HEK293 (cell line): ENCODE measurements around the gene RAP1A.

Experiments
- CTCF ChIA-PET: fragments of 350-600 bp; formaldehyde crosslinking; extraction: SDS; loops from one replicate; lab custom pipeline; 2021; ENCODE audit warnings: antibody characterized with exemption; lab: Yijun Ruan, JAX
- POLR2A ChIA-PET: fragments of 300-600 bp; formaldehyde crosslinking; extraction: SDS; loops from one replicate; lab custom pipeline; 2020; ENCODE audit warnings: antibody characterized with exemption, inconsistent platforms; lab: Yijun Ruan, JAX
- H3K27ac ChIP-seq: fragments of 200-500 bp; sonication (Bioruptor generic); 2 replicates; pipeline ENCODE4 v1.5.1; 2014; ENCODE audit warnings: low read depth, low read length, control low read depth, inconsistent platforms; ENCODE audit errors: extremely low read depth
- H3K36me3 ChIP-seq, 2 experiments: fragments of 200-500 bp in 1 of 2; sonication (Bioruptor generic) in 1 of 2; 1 replicate in 1 of 2; 2 replicates in 1 of 2; pipeline ENCODE4 v1.5.1; 2014 to 2017; ENCODE audit warnings: inconsistent platforms in 2 of 2, low read length in 2 of 2; ENCODE audit not compliant: control insufficient read depth in 2 of 2, insufficient read depth in 1 of 2
- H3K4me1 ChIP-seq: fragments of 200-500 bp; sonication (Bioruptor generic); 2 replicates; pipeline ENCODE4 v1.5.1; 2014; ENCODE audit warnings: mild to moderate bottlenecking, low read length, inconsistent platforms; ENCODE audit not compliant: control insufficient read depth, insufficient read depth
- H3K4me3 ChIP-seq: 2 replicates; pipeline ENCODE4 v1.5.1; 2011; ENCODE audit warnings: low read depth, mild to moderate bottlenecking, control low read depth, low read length, moderate library complexity
- H3K9me3 ChIP-seq: fragments of 200-500 bp; sonication (Bioruptor generic); 2 replicates; pipeline ENCODE4 v1.5.1; 2014; ENCODE audit warnings: low read depth, low read length, inconsistent platforms; ENCODE audit not compliant: control insufficient read depth, insufficient read depth
- GLIS1 ChIP-seq: fragments of 450-650 bp; formaldehyde crosslinking; IDR thresholded peaks from 2 replicates; pipeline ENCODE4 v1.5.1; 2016; ENCODE audit warnings: missing biosample characterization, missing genetic modification characterization
- MEIS1 ChIP-seq: sonication (generic); formaldehyde crosslinking; IDR thresholded peaks from 2 replicates; pipeline ENCODE4 v1.8.1; 2022; ENCODE audit warnings: missing genetic modification reagents, mild to moderate bottlenecking, borderline replicate concordance
- PATZ1 ChIP-seq: fragments of 450-650 bp; formaldehyde crosslinking; IDR thresholded peaks from 2 replicates; pipeline ENCODE4 v1.5.1; 2016; ENCODE audit warnings: missing biosample characterization, missing genetic modification characterization
- PRDM10 ChIP-seq: fragments of 450-650 bp; formaldehyde crosslinking; IDR thresholded peaks from 2 replicates; pipeline ENCODE4 v1.5.1; 2016; ENCODE audit warnings: missing biosample characterization, missing genetic modification characterization
- ZNF292 ChIP-seq: fragments of 450-650 bp; formaldehyde crosslinking; IDR thresholded peaks from 2 replicates; pipeline ENCODE4 v1.5.1; 2016; ENCODE audit warnings: low read depth, missing biosample characterization, missing genetic modification characterization, borderline replicate concordance
- ZNF600 ChIP-seq: fragments of 450-650 bp; formaldehyde crosslinking; IDR thresholded peaks from 2 replicates; pipeline ENCODE4 v1.5.1; 2016; ENCODE audit warnings: missing biosample characterization, missing genetic modification characterization
- ZNF692 ChIP-seq: fragments of 450-650 bp; formaldehyde crosslinking; IDR thresholded peaks from 2 replicates; pipeline ENCODE4 v1.5.1; 2016; ENCODE audit warnings: missing biosample characterization, missing genetic modification characterization
- ZSCAN4 ChIP-seq: fragments of 450-650 bp; formaldehyde crosslinking; IDR thresholded peaks from 2 replicates; pipeline ENCODE4 v1.5.1; 2017; ENCODE audit warnings: missing biosample characterization, missing genetic modification characterization

Gene RAP1A

GRCh38 chr1:111720977-111721786, 101.6 kb downstream of the RAP1A start:
- H3K36me3 ChIP-seq, result peaks cover 0 to 9% of the 10 kb centered on the region in 2 experiments; a peak in 1 of 3 replicates
- no peaks in the 10 kb centered on the region for H3K4me1 ChIP-seq
- no peak for TF ChIP-seq ZNF292 (tag by site-specific recombination)
- peak; percentile 93 for TF ChIP-seq ZSCAN4 (tag by site-specific recombination)
- TF ChIP-seq MEIS1 (CRISPR knock-in tag), result no peak
- no peak overlapping the region for H3K27ac ChIP-seq
- H3K4me3 ChIP-seq, result no peak overlapping the region
- POLR2A ChIA-PET, result interaction anchor here (1.0 to 1.2 kb wide), 2 partner anchors 10 to 18 kb away, joined by 3 read pairs; partner anchors contain the start of gene INKA2
- H3K9me3 ChIP-seq, result no peaks in the 10 kb centered on the region
- CTCF ChIA-PET, result interaction anchor here (2.5 kb wide), 1 partner anchor 26 kb away, joined by 8 read pairs; no protein-coding TSS in a partner anchor

GRCh38 chr1:111723091-111723806, 103.7 kb downstream of the RAP1A start:
- H3K4me1 ChIP-seq, result no peaks in the 10 kb centered on the region
- POLR2A ChIA-PET, result no interaction called here

More at GRCh38 chr1:111723091-111723806, 103.7 kb downstream of the RAP1A start:
- Histone ChIP-seq H3K9me3 (no peaks in the 10 kb centered on the region), H3K4me3 (no peak overlapping the region), H3K27ac (no peak overlapping the region), H3K36me3 (no peaks in the 10 kb centered on the region)
- TF ChIP-seq PRDM10 (tag by site-specific recombination) (0 out of 2 replicates have a peak, but pooled peaks have one; percentile 26), ZNF692 (no peak), GLIS1 (tag by site-specific recombination) (no peak), PATZ1 (tag by site-specific recombination) (no peak), ZNF600 (tag by site-specific recombination) (0 out of 2 replicates have a peak, but pooled peaks have one; percentile 11)
- CTCF ChIA-PET, result interaction anchor here (0.9 kb wide), 1 partner anchor 8 kb away, joined by 4 read pairs; no protein-coding TSS in a partner anchor
